ENCODE data around the gene TRAK1. TPM values are rescaled to one million over a fixed set of nuclear protein-coding genes. Genes with fewer than 3 reads are reported as not detected.
"Not testable (repeated sequence)": the region's sequence is repeated elsewhere in the genome, so short reads cannot be mapped to it uniquely, and the experiment has no call there.

TRAK1 gene, protein sequence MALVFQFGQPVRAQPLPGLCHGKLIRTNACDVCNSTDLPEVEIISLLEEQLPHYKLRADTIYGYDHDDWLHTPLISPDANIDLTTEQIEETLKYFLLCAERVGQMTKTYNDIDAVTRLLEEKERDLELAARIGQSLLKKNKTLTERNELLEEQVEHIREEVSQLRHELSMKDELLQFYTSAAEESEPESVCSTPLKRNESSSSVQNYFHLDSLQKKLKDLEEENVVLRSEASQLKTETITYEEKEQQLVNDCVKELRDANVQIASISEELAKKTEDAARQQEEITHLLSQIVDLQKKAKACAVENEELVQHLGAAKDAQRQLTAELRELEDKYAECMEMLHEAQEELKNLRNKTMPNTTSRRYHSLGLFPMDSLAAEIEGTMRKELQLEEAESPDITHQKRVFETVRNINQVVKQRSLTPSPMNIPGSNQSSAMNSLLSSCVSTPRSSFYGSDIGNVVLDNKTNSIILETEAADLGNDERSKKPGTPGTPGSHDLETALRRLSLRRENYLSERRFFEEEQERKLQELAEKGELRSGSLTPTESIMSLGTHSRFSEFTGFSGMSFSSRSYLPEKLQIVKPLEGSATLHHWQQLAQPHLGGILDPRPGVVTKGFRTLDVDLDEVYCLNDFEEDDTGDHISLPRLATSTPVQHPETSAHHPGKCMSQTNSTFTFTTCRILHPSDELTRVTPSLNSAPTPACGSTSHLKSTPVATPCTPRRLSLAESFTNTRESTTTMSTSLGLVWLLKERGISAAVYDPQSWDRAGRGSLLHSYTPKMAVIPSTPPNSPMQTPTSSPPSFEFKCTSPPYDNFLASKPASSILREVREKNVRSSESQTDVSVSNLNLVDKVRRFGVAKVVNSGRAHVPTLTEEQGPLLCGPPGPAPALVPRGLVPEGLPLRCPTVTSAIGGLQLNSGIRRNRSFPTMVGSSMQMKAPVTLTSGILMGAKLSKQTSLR
- 50.2 TPM for total RNA-seq

DNA sequence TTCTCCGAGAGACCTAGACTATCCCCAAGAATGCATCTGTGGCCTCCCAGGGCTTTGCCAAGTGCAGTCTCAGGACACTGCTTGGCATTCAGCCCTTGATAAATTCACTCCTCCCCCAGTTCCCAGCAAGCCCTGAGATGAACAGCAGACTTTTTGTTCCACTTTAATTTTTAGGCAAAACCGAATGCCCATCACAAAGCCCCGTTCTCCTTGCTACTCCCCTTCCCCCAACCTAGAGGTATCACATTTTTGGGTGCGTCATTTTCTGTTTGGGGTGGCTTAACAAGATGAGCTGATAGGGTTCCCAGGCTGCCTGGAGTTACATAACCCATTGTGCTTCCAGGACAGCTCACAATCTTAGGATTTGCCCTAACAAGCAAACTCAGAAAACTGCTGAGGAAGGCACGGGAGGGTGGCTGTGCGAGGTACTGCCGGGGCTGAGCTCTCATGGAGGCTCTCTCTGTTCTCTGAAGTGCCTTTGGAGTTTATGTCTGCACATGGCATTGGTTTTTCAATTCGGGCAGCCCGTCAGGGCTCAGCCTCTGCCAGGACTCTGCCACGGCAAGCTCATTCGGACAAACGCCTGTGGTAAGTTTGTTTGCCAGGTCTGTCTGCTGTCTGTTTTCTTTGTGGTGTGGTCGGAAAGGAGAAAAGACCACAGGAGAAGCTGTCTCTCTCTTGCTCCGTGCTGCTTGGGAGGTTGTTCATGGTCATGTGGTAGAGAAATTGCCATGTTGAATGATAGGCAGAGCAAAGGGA, at the start of gene TRAK1:
Gene TRAK1 (plus strand): TSS at position 385 of the 759 bp plus-strand sequence. CDS start 113 bp downstream, at position 498.
- ATAC-seq, result peak; percentile 90
- intact Hi-C loops (cut with DNase I), result loop anchor here (10.0 kb wide), 1 partner anchor 76 kb away; no protein-coding TSS in a partner anchor
- DNase-seq (ENCODE audit: low spot score), result no peak

DNA sequence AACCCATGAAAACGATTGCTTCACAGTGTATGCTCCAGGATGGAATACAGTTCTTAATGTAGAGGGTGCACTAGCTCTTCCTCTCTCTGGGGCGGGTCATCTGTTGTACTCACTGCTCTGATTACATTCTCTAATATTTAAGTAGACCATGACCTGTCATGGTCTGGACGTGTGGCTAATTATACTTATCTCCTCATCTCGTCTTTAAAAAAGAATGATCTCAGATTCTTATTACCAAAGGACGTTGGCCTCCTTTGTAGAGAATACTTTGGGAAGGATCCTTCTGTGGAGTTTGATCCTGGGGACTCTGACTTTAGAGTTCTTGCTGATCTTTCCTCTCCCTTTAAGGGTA, 48.4 kb upstream of the TRAK1 start:
- ATAC-seq, result peak; percentile 17
- intact Hi-C loops (cut with DNase I), result no loop called here
- DNase-seq (ENCODE audit: low spot score), result no peak

DNA sequence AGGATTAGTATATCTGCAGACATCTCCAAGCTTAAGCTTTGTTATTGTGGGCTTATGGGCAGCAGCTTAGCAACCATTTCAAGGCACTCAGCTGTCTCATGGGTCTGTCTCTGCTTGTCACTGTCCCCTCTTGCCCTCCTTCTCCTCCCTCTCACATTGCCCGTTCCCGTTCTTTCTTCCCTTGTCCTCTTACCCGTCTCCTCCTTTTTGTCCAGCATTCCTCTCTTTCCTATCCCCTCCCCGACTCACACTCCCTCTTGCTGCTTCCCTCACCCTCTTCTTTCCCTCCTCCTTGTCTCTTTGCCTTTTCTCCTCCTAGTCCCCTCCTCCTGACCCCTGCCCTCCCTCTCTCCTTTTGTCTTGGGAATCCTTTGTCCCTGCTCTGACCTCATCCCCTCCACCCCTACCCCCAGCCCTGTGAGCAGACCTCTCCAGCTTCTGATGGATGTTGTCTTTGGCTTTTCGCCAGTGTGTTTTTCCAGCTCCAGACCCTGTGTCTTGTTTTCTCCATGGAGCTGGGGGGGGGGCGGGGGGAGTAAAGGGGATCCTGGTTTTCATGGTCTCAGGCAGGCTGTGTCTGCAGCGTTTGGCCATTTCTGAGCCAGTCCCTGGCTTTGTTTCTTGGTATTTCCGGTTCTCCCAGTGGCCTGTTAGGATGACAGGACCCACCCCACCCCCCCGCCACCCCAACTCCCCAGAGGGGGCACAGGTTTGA, 47.9 kb upstream of the TRAK1 start:
- ATAC-seq (peak; percentile 77), DNase-seq (ENCODE audit: low spot score) (no peak)

DNA sequence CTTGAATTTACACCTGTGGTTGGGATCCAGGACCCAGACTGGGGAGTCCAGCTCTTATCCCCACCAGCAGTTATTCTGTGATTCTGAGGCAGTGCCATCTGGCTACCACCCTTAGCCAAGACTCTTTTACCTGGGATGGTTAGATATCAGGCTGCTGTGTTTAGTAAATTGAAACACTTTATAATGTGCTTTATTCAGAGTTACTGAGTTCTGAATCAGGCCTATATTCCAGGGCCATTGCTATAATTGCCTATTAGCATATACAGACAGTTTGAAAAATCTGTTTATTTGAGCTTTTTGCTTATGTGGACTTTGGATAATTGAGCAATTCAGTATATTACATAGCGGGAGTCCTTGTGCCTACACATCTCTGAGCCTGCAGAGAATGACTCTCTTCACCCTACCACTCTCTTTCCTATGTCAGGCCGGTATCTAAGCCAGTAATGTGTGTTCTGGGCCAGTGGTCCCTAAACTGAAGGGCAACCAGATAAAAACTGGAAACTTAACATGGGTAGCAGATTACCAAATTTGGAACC, 45.4 kb upstream of the TRAK1 start:
- DNase-seq (ENCODE audit: low spot score), result no peak
- no peak for ATAC-seq
- intact Hi-C loops (cut with DNase I), result no loop called here

More for the DNA sequence above, 47.9 kb upstream of the TRAK1 start:
- intact Hi-C loops (cut with DNase I), result no loop called here

DNA sequence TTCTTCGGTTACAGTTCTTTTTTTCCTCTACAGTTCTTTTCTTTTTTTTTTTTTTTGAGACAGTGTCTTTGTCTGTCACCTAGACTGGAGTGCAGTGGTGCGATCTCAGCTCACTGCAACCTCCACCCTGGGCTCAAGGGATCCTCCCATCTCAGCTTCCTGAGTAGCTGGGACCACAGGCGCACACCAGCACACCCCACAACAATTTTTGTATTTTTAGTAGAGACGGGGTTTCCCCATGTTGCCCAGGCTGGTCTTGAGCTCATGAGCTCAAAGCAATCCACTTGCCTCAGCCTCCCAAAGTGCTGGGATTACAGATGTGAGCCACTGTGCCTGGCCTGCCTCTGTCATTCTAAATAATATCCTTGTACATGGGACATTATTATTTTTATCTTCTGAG, 42.6 kb upstream of the TRAK1 start:
- intact Hi-C loops (cut with DNase I); DNase-seq (ENCODE audit: low spot score); ATAC-seq: not testable (repeated sequence)

DNA sequence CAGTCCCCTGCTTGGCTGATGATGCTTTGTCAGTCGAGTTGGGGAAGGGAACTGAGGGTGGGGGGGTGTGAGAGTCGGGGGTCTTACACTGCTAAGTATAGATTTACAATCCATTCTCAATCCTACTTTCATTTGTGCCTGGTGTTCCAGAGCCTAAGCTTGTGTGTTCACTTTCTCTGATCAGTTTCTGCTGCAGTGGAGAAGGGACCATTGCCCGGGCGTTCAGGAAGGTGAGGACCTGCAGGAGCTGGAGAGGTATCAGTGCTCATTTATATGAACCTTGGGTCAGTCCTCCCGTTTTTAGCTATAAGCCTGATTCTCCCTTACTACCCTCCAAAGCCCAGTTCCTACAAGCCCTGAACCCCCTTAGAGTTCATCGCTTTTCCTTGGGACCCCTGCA, 41.0 kb upstream of the TRAK1 start:
- DNase-seq (ENCODE audit: low spot score), result no peak
- no peak for ATAC-seq
- intact Hi-C loops (cut with DNase I), result no loop called here

DNA sequence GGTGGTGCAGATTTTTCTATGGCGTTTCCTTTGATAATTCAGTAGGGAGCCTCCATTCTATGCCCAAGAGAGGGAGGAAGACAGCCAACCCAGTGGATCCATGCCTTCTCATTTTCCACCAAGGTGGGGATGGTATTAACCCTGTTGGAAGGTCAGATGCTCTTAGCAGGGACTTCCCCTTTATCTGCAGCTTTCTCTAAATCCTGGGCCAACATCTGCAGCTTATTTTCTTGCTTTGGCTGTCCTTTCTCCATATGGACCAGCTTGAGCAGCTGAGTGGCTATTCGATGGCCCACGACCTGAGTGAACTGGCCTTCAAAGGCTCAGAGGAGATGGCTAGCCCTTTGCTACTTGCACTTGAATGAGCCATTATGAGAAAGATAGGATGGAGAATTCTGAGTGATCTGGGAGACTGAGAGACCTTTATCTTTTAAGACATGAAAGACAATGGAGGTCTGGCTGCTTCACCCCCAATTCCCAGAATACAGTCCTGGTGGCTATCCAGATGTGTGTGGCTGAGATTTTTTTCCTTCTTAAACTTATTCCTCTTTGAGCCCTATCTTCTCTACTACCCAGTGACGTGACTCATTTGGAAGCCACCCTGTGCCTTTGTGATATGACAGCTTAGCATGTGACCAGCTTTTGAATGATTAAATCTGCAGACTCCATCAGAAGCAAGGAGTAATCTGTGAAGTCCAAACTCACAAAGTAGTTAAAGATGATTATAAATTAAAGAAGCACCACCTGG, 39.6 kb upstream of the TRAK1 start:
- intact Hi-C loops (cut with DNase I), result no loop called here
- DNase-seq (ENCODE audit: low spot score) (no peak), ATAC-seq (peak; percentile 61)

DNA sequence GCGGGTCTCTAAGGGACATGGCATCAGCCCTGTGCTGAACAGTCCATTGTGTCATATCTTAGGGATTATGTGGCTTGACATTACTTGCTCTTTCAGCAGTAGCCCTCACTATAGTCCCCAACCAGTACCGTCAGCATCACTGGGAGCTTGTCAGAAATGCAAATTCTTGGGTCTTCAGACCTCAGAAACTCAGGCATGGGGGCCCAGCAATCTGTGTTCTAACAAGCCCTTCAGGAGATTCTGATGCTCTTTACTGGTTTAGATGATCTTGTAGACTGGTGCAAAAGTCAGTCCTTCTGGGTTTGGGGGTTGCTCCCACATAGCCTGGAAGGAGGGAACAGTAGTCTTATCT, 39.0 kb upstream of the TRAK1 start:
- ATAC-seq (peak; percentile 7), DNase-seq (ENCODE audit: low spot score) (no peak)
- intact Hi-C loops (cut with DNase I), result no loop called here

DNA sequence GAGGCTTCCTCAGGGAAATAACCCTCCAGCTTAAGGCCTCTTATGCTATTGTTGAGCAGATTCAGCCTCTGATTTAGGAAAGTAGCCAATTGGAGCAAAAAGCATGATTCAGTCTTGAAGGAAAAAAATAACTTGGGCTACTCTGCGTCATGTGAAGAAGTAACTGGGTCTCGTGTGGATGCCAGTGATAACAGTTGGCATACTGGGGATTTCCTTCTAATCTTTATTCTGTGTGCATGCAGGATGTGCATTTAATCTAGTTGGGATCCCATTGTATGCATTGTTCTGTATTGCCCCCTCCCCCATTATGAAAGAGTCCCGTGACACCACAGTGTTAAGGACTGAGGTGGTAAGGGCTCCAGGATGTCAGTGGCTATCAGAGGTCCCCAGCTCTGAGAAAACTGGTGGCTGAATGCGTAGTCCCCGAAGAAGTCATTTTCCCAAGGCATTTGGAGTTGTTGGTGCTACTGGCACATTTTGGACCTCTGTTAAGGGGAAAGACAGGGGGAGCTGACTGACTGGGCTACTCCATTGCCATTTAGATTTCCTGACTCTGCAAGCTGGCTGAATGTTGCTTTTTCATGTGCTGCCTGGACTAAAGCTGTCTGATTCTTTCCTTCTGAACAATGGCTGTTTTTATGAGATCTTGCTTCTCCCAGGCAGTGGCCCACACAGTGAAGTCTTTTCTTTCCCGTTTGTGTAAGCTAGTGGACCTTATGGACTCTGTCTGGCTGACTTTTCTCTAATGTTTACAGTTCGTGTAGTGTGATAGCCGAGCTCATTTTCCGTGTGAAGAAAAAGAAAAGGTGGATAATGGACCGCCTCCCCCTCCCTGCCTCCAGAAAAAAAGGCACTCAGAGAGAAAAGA, 38.4 kb upstream of the TRAK1 start:
- no peak for DNase-seq (ENCODE audit: low spot score)
- intact Hi-C loops (cut with DNase I), result no loop called here
- peak; percentile 84 for ATAC-seq

DNA sequence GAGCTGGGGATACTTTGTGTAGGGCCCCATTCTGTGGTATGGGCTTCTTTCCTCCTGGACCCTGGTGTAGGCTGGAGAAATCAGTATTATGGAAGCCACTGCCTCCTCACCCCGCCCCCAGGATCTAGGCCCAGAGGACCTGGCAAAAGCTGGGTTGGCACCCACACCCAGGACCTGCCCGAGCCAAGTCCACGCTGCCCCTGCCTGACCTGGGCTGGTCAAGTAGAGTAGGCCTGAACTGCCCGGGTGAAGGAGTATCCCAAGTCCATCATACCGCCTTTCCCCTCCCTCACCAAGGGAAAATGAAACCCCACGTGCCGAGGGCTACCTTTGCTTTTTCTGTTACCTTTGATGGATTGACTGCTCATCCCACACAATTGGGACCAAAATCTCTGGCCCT, 37.7 kb upstream of the TRAK1 start:
- intact Hi-C loops (cut with DNase I), result no loop called here
- DNase-seq (ENCODE audit: low spot score) (no peak), ATAC-seq (peak; percentile 35)

DNA sequence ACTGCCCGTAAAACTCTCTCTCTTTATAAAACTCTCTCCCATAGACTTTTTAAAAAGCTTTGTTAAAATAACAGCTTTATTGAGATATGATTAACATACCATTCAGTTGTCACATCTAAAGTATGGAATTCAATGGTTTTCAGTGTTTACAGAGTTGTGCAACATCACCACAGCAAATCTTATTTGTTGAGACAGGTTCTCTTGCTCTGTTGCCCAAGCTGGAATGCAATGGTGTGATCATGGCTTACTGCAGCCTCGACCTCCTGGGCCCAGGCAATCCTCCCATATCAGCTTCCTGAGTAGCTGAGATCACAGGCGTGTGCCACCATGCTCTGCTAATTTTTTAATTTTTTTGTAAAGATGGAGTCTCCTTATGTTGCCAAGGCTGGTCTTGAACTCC, 35.9 kb upstream of the TRAK1 start:
- intact Hi-C loops (cut with DNase I), result no loop called here
- no peak for ATAC-seq
- DNase-seq (ENCODE audit: low spot score), result no peak

DNA sequence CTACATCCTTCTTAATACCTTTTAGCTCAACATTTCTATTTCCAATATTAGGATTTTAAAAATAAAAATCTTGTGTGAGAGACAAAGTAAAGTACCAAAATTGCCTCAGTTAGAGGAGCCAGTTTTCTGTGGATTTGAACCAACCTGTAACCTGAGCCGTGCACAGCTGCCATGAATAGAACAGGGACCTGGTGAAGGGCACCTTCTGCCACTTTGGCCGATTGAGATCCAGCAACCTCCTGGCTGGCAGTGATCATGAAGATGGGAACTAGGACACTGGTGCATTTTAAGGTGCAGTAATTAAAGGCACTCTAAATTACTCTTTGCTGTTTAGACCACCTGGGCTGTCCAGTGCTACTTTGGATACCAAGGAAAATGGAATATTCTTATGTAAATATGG, 34.3 kb upstream of the TRAK1 start:
- intact Hi-C loops (cut with DNase I), result no loop called here
- DNase-seq (ENCODE audit: low spot score) (no peak), ATAC-seq (no peak)

DNA sequence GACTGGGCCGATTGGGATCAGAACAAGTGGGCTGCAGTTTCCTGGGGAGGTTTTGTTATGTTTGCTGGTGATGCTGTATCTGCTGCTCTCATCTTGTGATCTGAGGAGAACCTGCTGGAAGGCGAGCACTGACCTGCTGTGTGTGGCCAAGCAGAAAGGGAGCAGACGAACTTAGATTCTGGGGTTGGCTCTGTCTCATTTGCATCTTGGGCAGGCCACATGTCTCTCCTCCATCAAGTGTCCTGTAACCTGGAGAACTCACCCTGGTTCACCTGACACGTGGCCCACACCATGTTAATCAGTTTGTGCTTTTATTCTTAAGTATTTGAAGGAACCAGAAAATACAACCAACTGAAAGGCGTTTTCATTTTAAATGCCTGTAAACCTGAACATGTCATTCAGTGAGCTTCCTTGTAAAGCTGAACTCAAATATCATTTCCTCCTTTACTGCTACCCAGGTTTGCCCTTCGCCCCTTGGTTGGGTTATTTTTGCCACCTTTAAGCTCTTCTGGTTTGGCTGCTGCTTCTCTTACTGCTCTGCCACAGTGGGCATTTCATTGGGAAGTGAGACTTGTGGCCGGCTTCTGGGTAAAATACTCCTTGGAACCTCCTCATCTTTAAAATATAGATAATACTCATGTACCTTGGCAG, 33.5 kb upstream of the TRAK1 start:
- ATAC-seq (no peak), DNase-seq (ENCODE audit: low spot score) (no peak)
- intact Hi-C loops (cut with DNase I), result no loop called here

DNA sequence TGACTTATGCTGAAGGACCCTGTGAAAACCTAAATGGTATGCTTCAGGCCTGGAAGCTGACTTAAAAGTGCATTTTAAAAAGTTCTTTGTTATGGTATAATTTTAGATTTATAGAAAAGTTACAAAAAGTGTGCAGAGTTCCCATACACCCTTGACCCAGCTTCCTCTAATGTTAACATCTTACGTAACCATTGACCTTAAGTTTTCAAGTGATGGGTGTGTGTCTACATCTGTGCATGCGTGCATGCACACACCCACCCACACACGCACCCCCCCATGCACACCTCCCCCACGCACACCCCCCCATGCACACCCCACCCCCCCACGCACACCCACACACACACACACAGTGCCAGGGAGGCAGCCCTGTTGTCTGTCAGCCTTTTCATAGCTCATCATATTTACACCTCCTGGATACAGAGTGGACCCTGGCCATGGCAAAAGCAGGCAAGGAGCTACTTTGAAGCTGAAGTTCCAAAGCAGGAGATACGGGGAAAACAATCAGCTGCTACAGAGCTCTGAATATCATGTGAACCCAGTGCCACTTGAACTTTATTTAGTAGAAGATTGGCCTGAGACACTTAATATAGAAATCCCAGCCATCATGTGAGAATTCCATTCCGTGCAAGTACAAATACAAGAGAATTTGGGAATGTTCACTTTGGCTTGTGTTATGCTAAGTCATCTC, 30.0 kb upstream of the TRAK1 start:
- ATAC-seq (peak; percentile 44), DNase-seq (ENCODE audit: low spot score) (no peak)
- intact Hi-C loops (cut with DNase I), result no loop called here

DNA sequence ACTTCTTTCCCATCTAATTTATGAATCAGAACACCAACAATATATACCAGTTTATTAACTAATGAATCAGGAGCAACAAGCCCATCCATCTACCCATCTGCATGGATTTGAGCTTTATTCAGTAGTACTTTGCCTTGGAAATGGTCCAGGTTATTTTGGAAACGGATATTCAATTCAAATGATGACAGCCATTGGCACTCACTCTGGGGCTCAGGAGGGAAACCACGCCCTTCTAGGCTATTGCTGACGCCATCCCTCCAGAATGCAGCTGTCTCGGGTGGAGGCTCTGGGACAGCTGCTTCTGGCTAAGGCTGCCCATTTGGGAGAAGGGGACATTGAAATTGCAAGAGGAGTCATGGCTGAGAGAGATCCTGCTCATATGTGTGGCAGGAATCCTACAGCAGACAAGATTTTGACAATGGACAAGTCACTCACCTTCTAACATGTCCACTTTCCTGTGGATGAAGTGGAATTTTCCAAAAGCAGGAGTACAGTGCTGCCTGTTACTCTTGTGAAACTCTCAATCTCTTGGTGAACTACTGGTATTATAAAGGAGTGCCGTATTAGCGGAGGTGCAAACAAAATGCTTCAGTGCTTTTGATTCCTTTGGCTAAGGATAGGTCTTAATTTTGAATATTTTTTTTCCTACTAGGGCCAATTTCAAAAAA, 29.3 kb upstream of the TRAK1 start:
- intact Hi-C loops (cut with DNase I), result no loop called here
- ATAC-seq, result peak; percentile 92
- no peak for DNase-seq (ENCODE audit: low spot score)

Data from sciatic nerve (tissue), 2 donors.